ENCODE data around the gene ABCG2.

ABCG2 gene

GRCh38 chr4:88064410-88064809 is 94.0 kb downstream of the ABCG2 start:
- Histone ChIP-seq H3K9me3 (ENCODE audit: insufficient read depth, low read depth, low read length) (peaks cover 8% of the 10 kb centered on the region; the same call in 1 of the 2 replicates), H4K20me1 (ENCODE audit: insufficient read depth, low read length, poor library complexity, severe bottlenecking) (no peaks in the 10 kb centered on the region), H3K4me1 (ENCODE audit: insufficient read depth, low read length, poor library complexity, severe bottlenecking) (no peaks in the 10 kb centered on the region), H3K27me3 (ENCODE audit: insufficient read depth, low read length, poor library complexity, severe bottlenecking) (no peaks in the 10 kb centered on the region), H3K79me2 (ENCODE audit: insufficient read depth, low read length) (no peaks in the 10 kb centered on the region), H2AFZ (ENCODE audit: low read length) (no peak overlapping the region), H3K4me2 (ENCODE audit: low read depth, low read length, poor library complexity, severe bottlenecking) (no peak overlapping the region), H3K4me3 (ENCODE audit: low read length, poor library complexity, severe bottlenecking) (no peak overlapping the region), H3K9ac (ENCODE audit: low read depth, low read length, poor library complexity, severe bottlenecking) (no peak overlapping the region), H3K36me3 (ENCODE audit: insufficient read depth, low read length) (peaks cover 43% of the 10 kb centered on the region), H3F3A (ENCODE audit: low read depth) (no peaks in the 10 kb centered on the region), H3K9me2 (replicated peaks; ENCODE audit: low read depth, low read length) (no peaks in the 10 kb centered on the region)
- TF ChIP-seq EZH2phosphoT487 (IDR thresholded peaks at IDR 0.05; ENCODE audit: borderline replicate concordance): no peak
- TF ChIP-seq, protein P1, sequence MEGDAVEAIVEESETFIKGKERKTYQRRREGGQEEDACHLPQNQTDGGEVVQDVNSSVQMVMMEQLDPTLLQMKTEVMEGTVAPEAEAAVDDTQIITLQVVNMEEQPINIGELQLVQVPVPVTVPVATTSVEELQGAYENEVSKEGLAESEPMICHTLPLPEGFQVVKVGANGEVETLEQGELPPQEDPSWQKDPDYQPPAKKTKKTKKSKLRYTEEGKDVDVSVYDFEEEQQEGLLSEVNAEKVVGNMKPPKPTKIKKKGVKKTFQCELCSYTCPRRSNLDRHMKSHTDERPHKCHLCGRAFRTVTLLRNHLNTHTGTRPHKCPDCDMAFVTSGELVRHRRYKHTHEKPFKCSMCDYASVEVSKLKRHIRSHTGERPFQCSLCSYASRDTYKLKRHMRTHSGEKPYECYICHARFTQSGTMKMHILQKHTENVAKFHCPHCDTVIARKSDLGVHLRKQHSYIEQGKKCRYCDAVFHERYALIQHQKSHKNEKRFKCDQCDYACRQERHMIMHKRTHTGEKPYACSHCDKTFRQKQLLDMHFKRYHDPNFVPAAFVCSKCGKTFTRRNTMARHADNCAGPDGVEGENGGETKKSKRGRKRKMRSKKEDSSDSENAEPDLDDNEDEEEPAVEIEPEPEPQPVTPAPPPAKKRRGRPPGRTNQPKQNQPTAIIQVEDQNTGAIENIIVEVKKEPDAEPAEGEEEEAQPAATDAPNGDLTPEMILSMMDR (conservative IDR thresholded peaks at IDR 0.05; ENCODE audit: low read length): no peak

- Histone ChIP-seq H3K9me2 (replicated peaks; ENCODE audit: low read depth, low read length) (no peaks in the 10 kb centered on the region), H3K79me2 (ENCODE audit: insufficient read depth, low read length) (no peaks in the 10 kb centered on the region), H3K4me1 (ENCODE audit: insufficient read depth, low read length, poor library complexity, severe bottlenecking) (no peaks in the 10 kb centered on the region), H3K9me3 (ENCODE audit: insufficient read depth, low read depth, low read length) (peaks cover 5% of the 10 kb centered on the region; the same call in 1 of the 2 replicates), H3K27me3 (ENCODE audit: insufficient read depth, low read length, poor library complexity, severe bottlenecking) (no peaks in the 10 kb centered on the region), H2AFZ (ENCODE audit: low read length) (no peak overlapping the region), H3K9ac (ENCODE audit: low read depth, low read length, poor library complexity, severe bottlenecking) (no peak overlapping the region), H3K4me2 (ENCODE audit: low read depth, low read length, poor library complexity, severe bottlenecking) (no peak overlapping the region), H3F3A (ENCODE audit: low read depth) (no peaks in the 10 kb centered on the region), H4K20me1 (ENCODE audit: insufficient read depth, low read length, poor library complexity, severe bottlenecking) (no peaks in the 10 kb centered on the region), H3K36me3 (ENCODE audit: insufficient read depth, low read length) (peaks cover 40% of the 10 kb centered on the region), H3K4me3 (ENCODE audit: low read length, poor library complexity, severe bottlenecking) (no peak overlapping the region)
- TF ChIP-seq, protein P1 (conservative IDR thresholded peaks at IDR 0.05; ENCODE audit: low read length): no peak
- TF ChIP-seq EZH2phosphoT487 (IDR thresholded peaks at IDR 0.05; ENCODE audit: borderline replicate concordance): no peak
These were observed 94.7 kb downstream of the ABCG2 start for GRCh38 chr4:88063634-88064296.

- Histone ChIP-seq H4K20me1 (ENCODE audit: insufficient read depth, low read length, poor library complexity, severe bottlenecking) (no peaks in the 10 kb centered on the region), H3K4me2 (ENCODE audit: low read depth, low read length, poor library complexity, severe bottlenecking) (no peak overlapping the region), H3K36me3 (ENCODE audit: insufficient read depth, low read length) (peaks cover 31% of the 10 kb centered on the region; the same call in 1 of the 2 replicates), H3K79me2 (ENCODE audit: insufficient read depth, low read length) (no peaks in the 10 kb centered on the region), H3K9me3 (ENCODE audit: insufficient read depth, low read depth, low read length) (no peaks in the 10 kb centered on the region), H3K9ac (ENCODE audit: low read depth, low read length, poor library complexity, severe bottlenecking) (no peak overlapping the region), H3K9me2 (replicated peaks; ENCODE audit: low read depth, low read length) (no peaks in the 10 kb centered on the region), H3K4me1 (ENCODE audit: insufficient read depth, low read length, poor library complexity, severe bottlenecking) (no peaks in the 10 kb centered on the region), H3F3A (ENCODE audit: low read depth) (no peaks in the 10 kb centered on the region), H3K27me3 (ENCODE audit: insufficient read depth, low read length, poor library complexity, severe bottlenecking) (no peaks in the 10 kb centered on the region), H2AFZ (ENCODE audit: low read length) (no peak overlapping the region), H3K4me3 (ENCODE audit: low read length, poor library complexity, severe bottlenecking) (no peak overlapping the region)
- TF ChIP-seq, protein P1 (conservative IDR thresholded peaks at IDR 0.05; ENCODE audit: low read length): no peak
- TF ChIP-seq EZH2phosphoT487 (IDR thresholded peaks at IDR 0.05; ENCODE audit: borderline replicate concordance): no peak
These were observed 95.6 kb downstream of the ABCG2 start for GRCh38 chr4:88062843-88063242.

All from Loucy (cell line).